CD4-positive, CD25-positive, alpha-beta regulatory T cell (primary cell): ENCODE data around the gene MAP3K4. TPM values are rescaled to one million over a fixed set of nuclear protein-coding genes. Genes with fewer than 3 reads are reported as not detected.

ENCODE experiments used
- ATAC-seq, 2 donors: fragments of 150-1000 bp; cut with Tn5 transposase; one replicate each; pipeline ENCODE4 v1.10.0; 2021; ENCODE audit warnings: low read depth in 2 of 2, moderate number of reproducible peaks in 2 of 2, moderate library complexity in 1 of 2
- DNase-seq, 3 donors: peaks; one replicate each; pipeline versions ENCODE4 v3.0.0 to v3.0.0-alpha.2; 2012 to 2022; ENCODE audit warnings: mixed read lengths in 1 of 3
- H3K27ac ChIP-seq: one replicate; pipeline ENCODE4 v1.7.0; 2013; ENCODE audit warnings: mild to moderate bottlenecking, low read length; ENCODE audit not compliant: insufficient read depth, poor library complexity, severe bottlenecking
- H3K27me3 ChIP-seq: one replicate; pipeline ENCODE4 v1.7.0; 2013; ENCODE audit warnings: low read length; ENCODE audit not compliant: control insufficient read depth, insufficient read depth
- H3K36me3 ChIP-seq: one replicate; pipeline ENCODE4 v1.7.0; 2013; ENCODE audit warnings: mild to moderate bottlenecking, low read length, moderate library complexity; ENCODE audit not compliant: control insufficient read depth, insufficient read depth
- H3K4me1 ChIP-seq: 2 replicates; pipeline ENCODE4 v1.7.0; 2013; ENCODE audit warnings: mild to moderate bottlenecking, low read length; ENCODE audit not compliant: insufficient read depth, control insufficient read depth, poor library complexity, severe bottlenecking
- H3K4me3 ChIP-seq: one replicate; pipeline ENCODE4 v1.7.0; 2013; ENCODE audit warnings: low read depth, mild to moderate bottlenecking, low read length, moderate library complexity
- H3K9me3 ChIP-seq, 2 experiments: 1 replicate in 1 of 2; 2 replicates in 1 of 2; pipeline ENCODE4 v1.7.0; 2013; ENCODE audit warnings: low read length in 2 of 2, mild to moderate bottlenecking in 1 of 2, moderate library complexity in 1 of 2; ENCODE audit not compliant: control insufficient read depth in 2 of 2
- H3K27ac Mint-ChIP-seq, 3 donors: one replicate each; pipeline ENCODE4 v1.8.0; 2020 to 2022; ENCODE audit warnings: mild to moderate bottlenecking in 3 of 3, mixed read lengths in 3 of 3, moderate library complexity in 2 of 3
- H3K27me3 Mint-ChIP-seq: one replicate; pipeline ENCODE4 v1.8.0; 2022; ENCODE audit warnings: mild to moderate bottlenecking, mixed read lengths
- H3K36me3 Mint-ChIP-seq: one replicate; pipeline ENCODE4 v1.8.0; 2020; ENCODE audit warnings: mixed read lengths
- H3K4me1 Mint-ChIP-seq, 4 donors: one replicate each; pipeline ENCODE4 v1.8.0; 2020 to 2022; ENCODE audit warnings: mixed read lengths in 4 of 4, mild to moderate bottlenecking in 1 of 4
- H3K4me3 Mint-ChIP-seq, 4 donors: one replicate each; pipeline ENCODE4 v1.8.0; 2020 to 2022; ENCODE audit warnings: mild to moderate bottlenecking in 4 of 4, mixed read lengths in 4 of 4, moderate library complexity in 3 of 4
- H3K9me3 Mint-ChIP-seq, 7 donors: one replicate each; pipeline ENCODE4 v1.8.0; 2020 to 2022; ENCODE audit warnings: mixed read lengths in 7 of 7, mild to moderate bottlenecking in 3 of 7, moderate library complexity in 2 of 7
- polyA plus RNA-seq, 4 donors: library from polyadenylated mRNA; unstranded; fragments of 300-500 nt; fragmentation: Illumina TruSeq; gene quantifications; one replicate each; pipeline ENCODE4 v1.2.3, GENCODE V29; 2021
- total RNA-seq: library from RNA; stranded (reverse); gene quantifications from one replicate; pipeline ENCODE4 v1.2.3, GENCODE V29; 2022

MAP3K4 gene
- total and polyA plus RNA-seq, 5 donors from 2014 or later, result 7.1 to 61.5 (median 12.8) TPM

DNA sequence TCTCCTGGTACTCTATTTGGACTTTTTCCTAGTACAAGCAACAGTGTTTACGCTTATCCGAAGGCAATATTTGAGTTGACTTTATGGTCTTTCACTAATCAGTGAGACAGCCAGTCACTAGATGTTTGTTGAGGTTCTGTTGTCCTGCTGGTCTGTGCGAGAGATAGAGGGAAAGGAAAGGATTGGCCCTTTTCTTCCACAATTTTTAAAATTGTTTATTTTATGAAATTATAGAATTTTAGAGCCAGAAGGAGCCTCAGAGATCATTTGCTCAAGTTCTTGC, 44.4 kb downstream of the MAP3K4 start:
- H3K27ac ChIP-seq, result no peak overlapping the region
- ATAC-seq (no peak), DNase-seq (no peak)
- H3K36me3 ChIP-seq, result peaks cover 23% of the 10 kb centered on the region
- H3K9me3 ChIP-seq, result no peaks in the 10 kb centered on the region
- no peaks in the 10 kb centered on the region for H3K27me3 ChIP-seq
- Mint-ChIP-seq H3K27ac (peak overlapping the region in 1 of 3 donors; percentile 27), H3K36me3 (peaks cover 39% of the 10 kb centered on the region), H3K27me3 (no peaks in the 10 kb centered on the region), H3K4me3 (no peak overlapping the region), H3K9me3 (no peaks in the 10 kb centered on the region), H3K4me1 (peaks cover 23 to 37% (median 26%) of the 10 kb centered on the region in 4 donors)
- H3K4me1 ChIP-seq, result no peaks in the 10 kb centered on the region
- H3K4me3 ChIP-seq, result no peak overlapping the region

DNA sequence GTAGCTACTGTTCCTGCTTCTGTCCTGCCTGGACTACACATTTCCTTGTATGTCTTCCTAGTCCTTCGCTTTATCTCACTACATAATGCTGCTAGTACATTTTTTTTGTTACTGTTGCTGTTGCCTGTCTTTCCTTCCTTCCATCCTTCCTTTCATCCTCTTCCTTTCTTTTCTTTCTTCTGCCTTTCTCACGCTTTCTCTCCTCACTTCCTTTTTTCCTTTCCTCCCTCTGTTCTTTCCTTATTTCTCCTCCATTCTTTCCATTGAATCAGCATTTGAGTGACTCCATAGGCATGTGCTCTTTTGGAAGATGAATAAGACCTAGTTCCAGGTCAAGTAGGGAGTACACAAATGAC, 46.3 kb downstream of the MAP3K4 start:
- Histone ChIP-seq H3K4me3 (no peak overlapping the region), H3K36me3 (peaks cover 30% of the 10 kb centered on the region), H3K9me3 (no peaks in the 10 kb centered on the region), H3K27me3 (no peaks in the 10 kb centered on the region), H3K4me1 (no peaks in the 10 kb centered on the region), H3K27ac (no peak overlapping the region)
- Mint-ChIP-seq H3K27me3 (no peaks in the 10 kb centered on the region), H3K27ac (no peak overlapping the region), H3K36me3 (peaks cover 46% of the 10 kb centered on the region), H3K4me3 (no peak overlapping the region), H3K4me1 (peaks cover 12 to 23% (median 18%) of the 10 kb centered on the region in 4 donors), H3K9me3 (no peaks in the 10 kb centered on the region)
- no peak for DNase-seq
- ATAC-seq, result no peak

DNA sequence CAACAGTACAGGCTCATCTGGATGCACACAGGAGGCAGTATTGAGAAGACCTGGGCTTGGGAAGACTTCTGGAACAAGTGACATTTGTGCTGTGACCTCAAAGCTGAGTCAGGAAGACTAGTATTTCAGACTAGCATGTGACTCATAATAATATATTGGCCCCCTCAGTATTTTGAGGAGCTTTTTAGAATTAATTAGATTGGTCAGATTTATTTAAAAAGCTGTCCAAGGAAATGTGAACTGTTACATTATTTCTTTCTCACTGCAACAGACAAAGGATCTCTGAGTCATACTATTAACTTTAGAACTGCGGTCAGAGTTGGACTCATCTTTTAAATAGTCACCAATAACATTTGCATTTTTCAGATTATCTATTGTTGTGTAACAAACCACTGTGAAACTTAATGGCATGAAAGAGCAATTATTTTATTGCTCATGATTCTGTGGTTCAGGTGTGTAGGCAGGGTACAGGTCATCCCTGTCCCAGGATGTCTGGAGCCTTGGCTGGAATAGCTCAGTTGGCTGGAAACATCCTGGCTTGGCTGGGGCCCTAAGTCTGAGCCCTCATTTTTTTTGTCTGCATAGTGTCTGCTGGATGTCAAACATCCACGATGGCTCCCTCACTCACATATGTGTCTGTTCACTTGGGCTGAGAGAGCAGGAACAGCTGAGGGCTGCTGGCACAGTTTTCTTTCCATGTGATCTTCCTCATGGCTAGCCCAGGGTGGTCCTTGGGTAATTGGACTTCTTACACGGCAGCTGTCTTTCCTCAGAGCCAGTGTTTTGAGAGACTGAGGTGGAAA, 46.9 kb downstream of the MAP3K4 start:
- Histone ChIP-seq H3K27me3 (no peaks in the 10 kb centered on the region), H3K9me3 (no peaks in the 10 kb centered on the region), H3K4me3 (no peak overlapping the region), H3K27ac (no peak overlapping the region), H3K36me3 (peaks cover 30% of the 10 kb centered on the region), H3K4me1 (no peaks in the 10 kb centered on the region)
- no peaks in the 10 kb centered on the region for H3K27me3 Mint-ChIP-seq
- H3K27ac Mint-ChIP-seq, result peak overlapping the region in 2 of 3 donors; percentile 59 to 61
- H3K36me3 Mint-ChIP-seq, result peaks cover 50% of the 10 kb centered on the region
- peaks cover 0 to 2% (median 0%) of the 10 kb centered on the region in 7 donors for H3K9me3 Mint-ChIP-seq
- DNase-seq (no peak), ATAC-seq (no peak)
- peaks cover 12 to 26% (median 20%) of the 10 kb centered on the region in 4 donors for H3K4me1 Mint-ChIP-seq
- no peak overlapping the region for H3K4me3 Mint-ChIP-seq

DNA sequence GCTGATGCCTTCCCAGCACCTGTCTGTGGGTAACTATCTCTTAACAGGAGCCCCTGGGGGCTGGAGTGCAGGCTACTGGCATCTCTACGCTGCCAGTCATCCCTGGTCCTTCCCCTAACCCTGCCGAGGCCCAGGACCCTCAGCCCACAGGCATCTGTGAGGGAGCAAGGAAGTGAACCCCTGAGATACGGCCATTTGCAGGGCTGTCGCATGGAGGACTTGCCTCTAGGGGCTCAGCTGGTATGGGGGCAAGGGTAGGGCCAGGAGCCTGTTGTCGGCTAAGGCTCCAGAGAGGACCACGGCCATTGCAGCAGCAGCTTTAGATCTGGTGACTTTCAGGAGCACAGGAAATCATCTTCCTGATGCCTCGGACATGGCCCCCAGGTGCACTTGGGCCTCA, 49.7 kb downstream of the MAP3K4 start:
- no peak for ATAC-seq
- no peaks in the 10 kb centered on the region for H3K4me1 ChIP-seq
- H3K4me1 Mint-ChIP-seq, result peaks cover 9 to 26% (median 17%) of the 10 kb centered on the region in 4 donors
- no peaks in the 10 kb centered on the region for H3K9me3 ChIP-seq
- H3K27ac Mint-ChIP-seq, result no peak overlapping the region
- H3K4me3 Mint-ChIP-seq, result no peak overlapping the region
- no peaks in the 10 kb centered on the region for H3K27me3 ChIP-seq
- no peak overlapping the region for H3K4me3 ChIP-seq
- peaks cover 0 to 2% (median 0%) of the 10 kb centered on the region in 7 donors for H3K9me3 Mint-ChIP-seq
- no peak overlapping the region for H3K27ac ChIP-seq
- no peak for DNase-seq
- H3K36me3 Mint-ChIP-seq, result peaks cover 42% of the 10 kb centered on the region
- H3K36me3 ChIP-seq, result peaks cover 26% of the 10 kb centered on the region
- H3K27me3 Mint-ChIP-seq, result no peaks in the 10 kb centered on the region

DNA sequence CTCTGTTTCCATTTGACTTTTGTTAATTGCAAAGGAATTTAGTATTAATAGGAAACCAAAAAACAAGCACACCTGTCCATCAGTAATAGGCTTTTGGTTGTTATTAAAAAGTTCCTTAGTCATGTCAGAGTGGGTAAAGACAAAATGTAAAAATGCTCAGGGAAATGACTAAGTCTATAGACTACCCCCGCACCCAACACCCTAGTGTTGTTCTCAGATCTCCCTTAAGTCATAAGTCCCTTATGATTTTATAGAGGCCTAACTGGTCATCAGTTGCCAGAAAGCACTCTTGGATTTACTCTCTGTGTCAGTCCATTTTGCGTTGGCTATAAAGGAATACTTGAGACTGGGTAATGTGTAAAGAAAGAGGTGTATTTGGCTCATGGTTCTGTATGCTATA, 52.8 kb downstream of the MAP3K4 start:
- no peak for DNase-seq
- ATAC-seq, result no peak
- H3K27ac ChIP-seq, result no peak overlapping the region
- peaks cover 11% of the 10 kb centered on the region for H3K36me3 ChIP-seq
- H3K27me3 ChIP-seq, result no peaks in the 10 kb centered on the region
- H3K9me3 ChIP-seq, result no peaks in the 10 kb centered on the region
- no peak overlapping the region for H3K4me3 ChIP-seq
- H3K9me3 Mint-ChIP-seq, result peaks cover 0 to 2% (median 0%) of the 10 kb centered on the region in 7 donors
- H3K36me3 Mint-ChIP-seq, result peaks cover 42% of the 10 kb centered on the region
- H3K27me3 Mint-ChIP-seq, result no peaks in the 10 kb centered on the region
- H3K4me1 ChIP-seq, result no peaks in the 10 kb centered on the region
- H3K27ac Mint-ChIP-seq, result peak overlapping the region in 2 of 3 donors; percentile 15 to 61
- no peak overlapping the region for H3K4me3 Mint-ChIP-seq
- peaks cover 9 to 22% (median 16%) of the 10 kb centered on the region in 4 donors for H3K4me1 Mint-ChIP-seq

DNA sequence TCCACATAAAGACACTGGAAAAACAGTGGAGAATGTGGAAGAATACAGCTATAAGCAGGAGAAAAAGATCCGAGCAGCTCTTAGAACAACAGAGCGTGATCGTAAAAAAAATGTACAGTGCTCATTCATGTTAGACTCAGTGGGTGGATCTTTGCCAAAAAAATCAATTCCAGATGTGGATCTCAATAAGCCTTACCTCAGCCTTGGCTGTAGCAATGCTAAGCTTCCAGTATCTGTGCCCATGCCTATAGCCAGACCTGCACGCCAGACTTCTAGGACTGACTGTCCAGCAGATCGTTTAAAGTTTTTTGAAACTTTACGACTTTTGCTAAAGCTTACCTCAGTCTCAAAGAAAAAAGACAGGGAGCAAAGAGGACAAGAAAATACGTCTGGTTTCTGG, 57.1 kb downstream of the MAP3K4 start:
- no peak overlapping the region for H3K4me3 Mint-ChIP-seq
- H3K4me1 ChIP-seq, result no peaks in the 10 kb centered on the region
- ATAC-seq (no peak), DNase-seq (no peak)
- H3K4me1 Mint-ChIP-seq, result peaks cover 16 to 30% (median 22%) of the 10 kb centered on the region in 4 donors
- peaks cover 10% of the 10 kb centered on the region for H3K36me3 ChIP-seq
- H3K27ac Mint-ChIP-seq, result no peak overlapping the region
- H3K27me3 ChIP-seq, result no peaks in the 10 kb centered on the region
- no peaks in the 10 kb centered on the region for H3K9me3 ChIP-seq
- H3K27me3 Mint-ChIP-seq, result no peaks in the 10 kb centered on the region
- peaks cover 39% of the 10 kb centered on the region for H3K36me3 Mint-ChIP-seq
- no peaks in the 10 kb centered on the region for H3K9me3 Mint-ChIP-seq
- H3K27ac ChIP-seq, result no peak overlapping the region
- no peak overlapping the region for H3K4me3 ChIP-seq

DNA sequence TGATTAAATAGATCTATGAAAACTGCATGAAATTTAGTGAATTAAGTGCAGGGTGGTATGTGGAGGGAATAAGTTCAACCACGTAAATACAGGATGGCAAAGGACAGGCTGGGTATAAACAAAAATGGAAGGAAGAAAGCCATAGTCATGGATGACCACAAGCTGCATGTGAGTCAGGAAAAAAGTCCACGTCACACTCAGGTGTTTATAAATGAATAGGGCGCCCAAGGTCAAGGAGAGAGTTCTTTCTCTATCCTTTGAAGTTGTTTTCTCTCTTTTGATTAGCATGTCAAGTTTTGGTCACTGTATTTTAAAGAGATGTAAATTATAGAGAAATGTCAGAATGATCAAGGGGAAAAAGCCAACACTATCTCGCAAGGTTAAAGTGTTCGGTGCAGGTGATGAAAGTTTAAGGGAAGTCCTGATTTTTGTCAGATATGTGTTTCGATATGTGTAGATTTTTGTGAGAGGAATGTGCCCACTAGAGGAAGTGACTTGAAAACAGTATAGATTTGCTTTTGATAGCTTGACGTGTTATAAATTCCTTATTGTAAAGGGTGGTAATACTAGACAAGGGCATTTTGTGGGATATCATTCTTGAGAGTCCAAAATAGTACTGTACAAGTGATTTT, 58.7 kb downstream of the MAP3K4 start:
- no peaks in the 10 kb centered on the region for H3K27me3 Mint-ChIP-seq
- ATAC-seq (no peak), DNase-seq (no peak)
- H3K36me3 Mint-ChIP-seq, result peaks cover 35% of the 10 kb centered on the region
- H3K9me3 ChIP-seq, result no peaks in the 10 kb centered on the region
- H3K4me1 Mint-ChIP-seq, result peaks cover 19 to 22% (median 21%) of the 10 kb centered on the region in 4 donors
- H3K4me3 Mint-ChIP-seq, result peak overlapping the region in 3 of 4 donors; percentile 2 to 48 (median 36)
- H3K9me3 Mint-ChIP-seq, result no peaks in the 10 kb centered on the region
- peak overlapping the region; percentile 10 to 75 (median 65) for H3K27ac Mint-ChIP-seq
- peak overlapping the region; percentile 56 for H3K4me3 ChIP-seq
- no peak overlapping the region for H3K27ac ChIP-seq
- H3K36me3 ChIP-seq, result peaks cover 10% of the 10 kb centered on the region
- no peaks in the 10 kb centered on the region for H3K27me3 ChIP-seq
- H3K4me1 ChIP-seq, result no peaks in the 10 kb centered on the region

DNA sequence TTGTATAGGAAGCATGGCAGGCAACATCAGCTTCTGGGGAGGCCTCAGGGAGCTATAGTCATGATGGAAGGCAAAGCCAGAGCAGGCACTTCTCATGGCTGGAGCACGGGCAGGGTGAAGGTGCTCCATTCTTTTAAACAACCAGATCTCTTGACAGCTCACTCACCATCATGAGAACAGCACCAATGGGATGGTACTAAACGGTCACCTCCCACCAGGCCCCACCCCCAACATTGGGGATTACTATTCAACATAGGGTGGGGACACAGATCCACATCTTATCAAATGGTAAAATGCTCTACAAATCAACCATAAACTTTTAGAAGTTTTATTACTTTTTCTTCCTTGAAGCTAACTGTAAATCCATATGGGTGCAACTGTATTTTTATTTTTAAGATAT, 61.5 kb downstream of the MAP3K4 start:
- DNase-seq (no peak), ATAC-seq (no peak)
- Mint-ChIP-seq H3K4me1 (peaks cover 23 to 32% (median 29%) of the 10 kb centered on the region in 4 donors), H3K27ac (no peak overlapping the region), H3K4me3 (no peak overlapping the region), H3K27me3 (no peaks in the 10 kb centered on the region), H3K9me3 (no peaks in the 10 kb centered on the region), H3K36me3 (peaks cover 35% of the 10 kb centered on the region)
- no peaks in the 10 kb centered on the region for H3K4me1 ChIP-seq
- H3K4me3 ChIP-seq, result no peak overlapping the region
- no peak overlapping the region for H3K27ac ChIP-seq
- H3K36me3 ChIP-seq, result peaks cover 10% of the 10 kb centered on the region
- no peaks in the 10 kb centered on the region for H3K27me3 ChIP-seq
- no peaks in the 10 kb centered on the region for H3K9me3 ChIP-seq
